GM12878 (cell line): ENCODE data around the gene USP34. TPM values are rescaled to one million over a fixed set of nuclear protein-coding genes. Genes with fewer than 3 reads are reported as not detected.

ENCODE experiments used
- ATAC-seq: fragments of 200-7000 bp; cut with Tn5 transposase; 3 replicates; pipeline ENCODE4 v1.9.1; 2020; ENCODE audit warnings: mild to moderate bottlenecking, moderate library complexity
- BruUV-seq: library from RNA; stranded (reverse); fragments of 400-500 nt; replicated peaks from 2 replicates; lab custom pipeline; 2021; lab: Mats Ljungman, UMichigan
- CTCF ChIA-PET: fragments of 300-600 bp; sonication (Branson Sonifier 250); formaldehyde crosslinking; extraction: SDS; loops from one replicate; lab custom pipeline; 2021; ENCODE audit warnings: inconsistent platforms; lab: Yijun Ruan, JAX
- POLR2A ChIA-PET: fragments of 350-600 bp; formaldehyde crosslinking; extraction: SDS; loops from one replicate; lab custom pipeline; 2021; ENCODE audit warnings: inconsistent platforms; lab: Charles Lee
- RAD21 ChIA-PET: fragments of 300-600 bp; sonication (Branson Sonifier 250); formaldehyde crosslinking; loops from one replicate; lab custom pipeline; 2023; ENCODE audit warnings: antibody characterized with exemption; ENCODE audit not compliant: unreplicated experiment; lab: Charles Lee
- SMC1A ChIA-PET: fragments of 300-600 bp; sonication (Branson Sonifier 250); formaldehyde crosslinking; loops from one replicate; lab custom pipeline; 2023; ENCODE audit not compliant: unreplicated experiment, uncharacterized antibody; lab: Charles Lee
- DNase-seq: peaks from one replicate; pipeline ENCODE4 v3.0.0-alpha.2; 2011; ENCODE audit warnings: low read depth, low spot score
- FAIRE-seq: peaks from 3 replicates; lab custom pipeline; 2011; peaks lifted over from hg19 to GRCh38; lab: Jason Lieb, UNC
- H2AFZ ChIP-seq: 2 replicates; pipeline ENCODE4 v1.6.0; 2011; ENCODE audit warnings: low read depth, low read length, control low read depth; ENCODE audit not compliant: control insufficient read depth
- H3K27ac ChIP-seq: 2 replicates; pipeline ENCODE4 v1.5.1; 2011; ENCODE audit warnings: control low read depth; ENCODE audit not compliant: control insufficient read depth, insufficient read depth
- H3K27me3 ChIP-seq, 2 experiments: replicated peaks in 1 of 2; 2 replicates each; pipeline versions ENCODE4 v1.6.0 to v1.6.1; 2011; ENCODE audit warnings: low read length in 1 of 2; ENCODE audit not compliant: control insufficient read depth in 2 of 2, insufficient read depth in 2 of 2
- H3K36me3 ChIP-seq, 2 experiments: 2 replicates each; pipeline ENCODE4 v1.5.1; 2011; ENCODE audit warnings: low read length in 1 of 2; ENCODE audit not compliant: control insufficient read depth in 2 of 2, insufficient read depth in 2 of 2
- H3K4me1 ChIP-seq: 2 replicates; pipeline ENCODE4 v1.6.1; 2011; ENCODE audit warnings: mild to moderate bottlenecking, low read length, moderate library complexity, mixed read lengths; ENCODE audit not compliant: control insufficient read depth, insufficient read depth
- H3K4me2 ChIP-seq: 2 replicates; pipeline ENCODE4 v1.6.0; 2011; ENCODE audit warnings: control low read depth; ENCODE audit not compliant: control insufficient read depth, insufficient read depth
- H3K4me3 ChIP-seq: fragments of 200-600 bp; sonication (generic); 2 replicates; pipeline ENCODE4 v1.5.1; 2016
- H3K79me2 ChIP-seq: 2 replicates; pipeline ENCODE4 v1.6.0; 2011; ENCODE audit warnings: low read length; ENCODE audit not compliant: control insufficient read depth, insufficient read depth
- H3K9ac ChIP-seq: 2 replicates; pipeline ENCODE4 v1.8.0; 2011; ENCODE audit warnings: low read length, control low read depth, mixed read lengths; ENCODE audit not compliant: control insufficient read depth, insufficient read depth
- H3K9me3 ChIP-seq: replicated peaks from 3 replicates; pipeline ENCODE4 v1.5.1; 2011; ENCODE audit warnings: mild to moderate bottlenecking, low read length; ENCODE audit not compliant: control insufficient read depth, insufficient read depth
- H4K20me1 ChIP-seq: 2 replicates; pipeline ENCODE4 v1.6.0; 2011; ENCODE audit not compliant: control insufficient read depth, insufficient read depth
- CEBPB ChIP-seq, 2 experiments: fragments of 150-350 bp in 1 of 2; IDR thresholded peaks; 2 replicates each; pipeline ENCODE4 v1.6.1; 2012 to 2014; ENCODE audit warnings: low read depth in 2 of 2, low read length in 2 of 2, borderline replicate concordance in 1 of 2, inconsistent platforms in 1 of 2
- EZH2 ChIP-seq: IDR thresholded peaks from 2 replicates; pipeline ENCODE4 v1.6.1; 2012; ENCODE audit warnings: low read depth, mild to moderate bottlenecking, control low read depth, inconsistent platforms, low read length, borderline replicate concordance; ENCODE audit not compliant: control insufficient read depth
- KDM1A ChIP-seq: fragments of 200-600 bp; sonication (generic); IDR thresholded peaks from 2 replicates; pipeline ENCODE4 v1.6.1; 2016; ENCODE audit warnings: borderline replicate concordance
- NFXL1 ChIP-seq: fragments of 450-650 bp; IDR thresholded peaks from 2 replicates; pipeline ENCODE4 v1.6.1; 2017; ENCODE audit warnings: antibody characterized with exemption, mild to moderate bottlenecking, borderline replicate concordance
- RB1 ChIP-seq: fragments of 450-650 bp; formaldehyde crosslinking; IDR thresholded peaks from 2 replicates; pipeline ENCODE4 v1.6.1; 2017; ENCODE audit warnings: mild to moderate bottlenecking, borderline replicate concordance
- SREBF1 ChIP-seq: IDR thresholded peaks from 2 replicates; pipeline ENCODE4 v1.6.1; 2012; ENCODE audit warnings: mild to moderate bottlenecking, low read length
- ZNF217 ChIP-seq: fragments of 450-650 bp; IDR thresholded peaks from 2 replicates; pipeline ENCODE4 v1.6.1; 2017; ENCODE audit warnings: antibody characterized with exemption, mild to moderate bottlenecking
- ZZZ3 ChIP-seq: IDR thresholded peaks from 2 replicates; pipeline ENCODE4 v1.6.1; 2011; ENCODE audit warnings: low read depth; ENCODE audit not compliant: control insufficient read depth, insufficient read length
- WGBS: methylation state at CpG from one replicate; pipeline ENCODE4 v1.1.6; 2016; ENCODE audit warnings: low lambda C conversion rate; ENCODE audit not compliant: insufficient replicate concordance, insufficient coverage; ENCODE audit errors: missing lambda C conversion rate; 5-methylcytosine and 5-hydroxymethylcytosine counted together
- in situ Hi-C: fragments of 300-500 bp; cut with MboI; formaldehyde crosslinking; loops from 9 replicates; pipeline ENCODE4 v1.14.3; 2018; ENCODE audit warnings: mixed read lengths
- intact Hi-C: fragments of 100-400 bp; cut with micrococcal nuclease; formaldehyde crosslinking; loops from one replicate; pipeline ENCODE4 v1.14.2; 2022; ENCODE audit not compliant: unreplicated experiment
- polyA plus RNA-seq, 11 experiments: library from polyadenylated mRNA; depleted of rRNA in 4 of 11; unstranded in 6 of 11; stranded (reverse) in 5 of 11; fragments of >200 nt; fragmentation: Nextera tagmentation in 4 of 11; fragmentation: Illumina TruSeq in 1 of 11; extraction: Ambion mirVana in 4 of 11; extraction: Trizol in 1 of 11; gene quantifications; 1 replicate in 1 of 11; 2 replicates in 10 of 11; pipeline versions ENCODE4 v1.2.1 to v1.2.3, GENCODE V29; 2011 to 2016; ENCODE audit warnings: inconsistent platforms in 2 of 11, missing spikeins in 2 of 11, low read depth in 1 of 11
- total RNA-seq, 4 experiments: library from RNA; depleted of rRNA in 3 of 4; stranded (reverse); fragments of >200 nt in 3 of 4; fragmentation: Illumina TruSeq in 1 of 4; extraction: Trizol in 1 of 4; gene quantifications; 2 replicates each; pipeline versions ENCODE4 v1.2.1 to v1.2.3, GENCODE V29; 2013 to 2021
- TF ChIP-seq, protein P1 (sequence below): fragments of 450-650 bp; formaldehyde crosslinking; IDR thresholded peaks from 2 replicates; pipeline ENCODE4 v1.4.0; 2022; ENCODE audit warnings: mild to moderate bottlenecking, moderate library complexity
- TF ChIP-seq, protein P2 (sequence below): IDR thresholded peaks from 2 replicates; pipeline ENCODE4 v1.6.1; 2011; ENCODE audit warnings: borderline replicate concordance, low read depth, mild to moderate bottlenecking, moderate library complexity, mixed read lengths, low read length; ENCODE audit not compliant: insufficient read depth; ENCODE audit errors: extremely low read length
- TF ChIP-seq, protein P3 (sequence below): fragments of 150-350 bp; IDR thresholded peaks from 2 replicates; pipeline ENCODE4 v1.6.1; 2014; ENCODE audit warnings: mild to moderate bottlenecking, low read depth, low read length
- TF ChIP-seq, protein P4 (sequence below): IDR thresholded peaks from 2 replicates; pipeline ENCODE4 v1.6.1; 2011; ENCODE audit warnings: low read depth, mild to moderate bottlenecking, low read length, moderate library complexity, borderline replicate concordance; ENCODE audit errors: extremely low read depth
- TF ChIP-seq, protein P5 (sequence below): fragments of 450-650 bp; formaldehyde crosslinking; IDR thresholded peaks from 2 replicates; pipeline ENCODE4 v1.5.0; 2022; ENCODE audit warnings: mild to moderate bottlenecking, missing genetic modification characterization

The USP34 gene
- total and polyA plus RNA-seq, 10 of the 15 experiments (the other 5 are each of a cell fraction or from before 2014, with no cell fraction given), result 26.2 to 106 (median 62.1) TPM

DNA sequence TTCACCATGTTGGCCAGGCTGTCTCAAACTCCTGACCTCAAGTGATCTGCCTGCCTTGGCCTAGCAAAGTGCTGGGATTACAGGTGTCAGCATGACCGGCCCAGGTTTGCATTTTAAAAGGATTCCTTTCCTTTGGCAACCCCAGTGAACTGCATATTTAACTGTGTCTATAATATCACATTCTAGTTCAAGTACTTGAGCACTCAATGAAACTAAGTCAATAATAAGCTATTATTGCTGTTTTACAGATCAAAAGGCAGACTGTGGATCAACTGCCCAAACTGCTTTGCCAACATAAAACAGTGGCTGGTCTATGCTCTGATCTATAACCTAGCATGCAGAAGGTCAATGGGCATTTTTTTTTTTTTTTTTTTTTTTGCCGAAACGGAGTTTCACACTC is 144.5 kb downstream of the USP34 start:
- DNase-seq (no peak), ATAC-seq (no peak), FAIRE-seq (no peak)
- ChIA-PET RAD21 (no interaction called here), POLR2A (no interaction called here), CTCF (interaction anchor here (0.6 to 0.9 kb wide), 2 partner anchors 62 to 331 kb away, joined by 3 to 4 read pairs; no protein-coding TSS in a partner anchor), SMC1A (interaction anchor here (1.1 kb wide), 1 partner anchor 9 kb away, joined by 4 read pairs; no protein-coding TSS in a partner anchor)
- no TSS peak for BruUV-seq
- no peaks in the 10 kb centered on the region for H3K79me2 ChIP-seq
- no peaks in the 10 kb centered on the region for H3K4me1 ChIP-seq
- WGBS, result 100% methylated on average over 3 of the region's 3 CpGs
- in situ Hi-C loops, result no loop called here
- no peak overlapping the region for H2AFZ ChIP-seq
- no peak overlapping the region for H3K9ac ChIP-seq
- H3K9me3 ChIP-seq, result no peaks in the 10 kb centered on the region
- intact Hi-C loops, result no loop called here
- H3K27me3 ChIP-seq, result no peaks in the 10 kb centered on the region
- no peaks in the 10 kb centered on the region for H4K20me1 ChIP-seq
- H3K4me2 ChIP-seq, result no peak overlapping the region
- H3K4me3 ChIP-seq, result no peak overlapping the region
- no peak overlapping the region for H3K27ac ChIP-seq
- peaks cover 0 to 24% of the 10 kb centered on the region in 2 experiments; a peak in 3 of 4 replicates for H3K36me3 ChIP-seq
- TF ChIP-seq ZZZ3 (no peak), EZH2 (no peak), KDM1A (no peak), RB1 (no peak), NFXL1 (no peak), ZNF217 (no peak), CEBPB (IDR thresholded peaks at IDR 0.05; ENCODE audit: borderline replicate concordance in 1 of 2, low read depth in 2 of 2, low read length in 2 of 2) (no peak), SREBF1 (no peak)
- TF ChIP-seq, protein P1, sequence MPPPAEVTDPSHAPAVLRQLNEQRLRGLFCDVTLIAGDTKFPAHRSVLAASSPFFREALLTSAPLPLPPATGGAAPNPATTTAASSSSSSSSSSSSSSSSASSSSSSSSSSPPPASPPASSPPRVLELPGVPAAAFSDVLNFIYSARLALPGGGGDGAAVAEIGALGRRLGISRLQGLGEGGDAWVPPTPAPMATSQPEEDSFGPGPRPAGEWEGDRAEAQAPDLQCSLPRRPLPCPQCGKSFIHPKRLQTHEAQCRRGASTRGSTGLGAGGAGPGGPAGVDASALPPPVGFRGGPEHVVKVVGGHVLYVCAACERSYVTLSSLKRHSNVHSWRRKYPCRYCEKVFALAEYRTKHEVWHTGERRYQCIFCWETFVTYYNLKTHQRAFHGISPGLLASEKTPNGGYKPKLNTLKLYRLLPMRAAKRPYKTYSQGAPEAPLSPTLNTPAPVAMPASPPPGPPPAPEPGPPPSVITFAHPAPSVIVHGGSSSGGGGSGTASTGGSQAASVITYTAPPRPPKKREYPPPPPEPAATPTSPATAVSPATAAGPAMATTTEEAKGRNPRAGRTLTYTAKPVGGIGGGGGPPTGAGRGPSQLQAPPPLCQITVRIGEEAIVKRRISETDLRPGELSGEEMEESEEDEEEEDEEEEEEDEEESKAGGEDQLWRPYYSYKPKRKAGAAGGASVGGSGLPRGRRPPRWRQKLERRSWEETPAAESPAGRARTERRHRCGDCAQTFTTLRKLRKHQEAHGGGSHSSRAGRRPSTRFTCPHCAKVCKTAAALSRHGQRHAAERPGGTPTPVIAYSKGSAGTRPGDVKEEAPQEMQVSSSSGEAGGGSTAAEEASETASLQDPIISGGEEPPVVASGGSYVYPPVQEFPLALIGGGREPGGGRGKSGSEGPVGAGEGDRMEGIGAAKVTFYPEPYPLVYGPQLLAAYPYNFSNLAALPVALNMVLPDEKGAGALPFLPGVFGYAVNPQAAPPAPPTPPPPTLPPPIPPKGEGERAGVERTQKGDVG (CRISPR knock-in tag), result no peak
- TF ChIP-seq, protein P2, sequence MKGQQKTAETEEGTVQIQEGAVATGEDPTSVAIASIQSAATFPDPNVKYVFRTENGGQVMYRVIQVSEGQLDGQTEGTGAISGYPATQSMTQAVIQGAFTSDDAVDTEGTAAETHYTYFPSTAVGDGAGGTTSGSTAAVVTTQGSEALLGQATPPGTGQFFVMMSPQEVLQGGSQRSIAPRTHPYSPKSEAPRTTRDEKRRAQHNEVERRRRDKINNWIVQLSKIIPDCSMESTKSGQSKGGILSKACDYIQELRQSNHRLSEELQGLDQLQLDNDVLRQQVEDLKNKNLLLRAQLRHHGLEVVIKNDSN, result no peak
- TF ChIP-seq, protein P3, sequence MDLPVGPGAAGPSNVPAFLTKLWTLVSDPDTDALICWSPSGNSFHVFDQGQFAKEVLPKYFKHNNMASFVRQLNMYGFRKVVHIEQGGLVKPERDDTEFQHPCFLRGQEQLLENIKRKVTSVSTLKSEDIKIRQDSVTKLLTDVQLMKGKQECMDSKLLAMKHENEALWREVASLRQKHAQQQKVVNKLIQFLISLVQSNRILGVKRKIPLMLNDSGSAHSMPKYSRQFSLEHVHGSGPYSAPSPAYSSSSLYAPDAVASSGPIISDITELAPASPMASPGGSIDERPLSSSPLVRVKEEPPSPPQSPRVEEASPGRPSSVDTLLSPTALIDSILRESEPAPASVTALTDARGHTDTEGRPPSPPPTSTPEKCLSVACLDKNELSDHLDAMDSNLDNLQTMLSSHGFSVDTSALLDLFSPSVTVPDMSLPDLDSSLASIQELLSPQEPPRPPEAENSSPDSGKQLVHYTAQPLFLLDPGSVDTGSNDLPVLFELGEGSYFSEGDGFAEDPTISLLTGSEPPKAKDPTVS, result no peak
- TF ChIP-seq, protein P4, sequence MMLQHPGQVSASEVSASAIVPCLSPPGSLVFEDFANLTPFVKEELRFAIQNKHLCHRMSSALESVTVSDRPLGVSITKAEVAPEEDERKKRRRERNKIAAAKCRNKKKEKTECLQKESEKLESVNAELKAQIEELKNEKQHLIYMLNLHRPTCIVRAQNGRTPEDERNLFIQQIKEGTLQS, result no peak
- TF ChIP-seq, protein P5, sequence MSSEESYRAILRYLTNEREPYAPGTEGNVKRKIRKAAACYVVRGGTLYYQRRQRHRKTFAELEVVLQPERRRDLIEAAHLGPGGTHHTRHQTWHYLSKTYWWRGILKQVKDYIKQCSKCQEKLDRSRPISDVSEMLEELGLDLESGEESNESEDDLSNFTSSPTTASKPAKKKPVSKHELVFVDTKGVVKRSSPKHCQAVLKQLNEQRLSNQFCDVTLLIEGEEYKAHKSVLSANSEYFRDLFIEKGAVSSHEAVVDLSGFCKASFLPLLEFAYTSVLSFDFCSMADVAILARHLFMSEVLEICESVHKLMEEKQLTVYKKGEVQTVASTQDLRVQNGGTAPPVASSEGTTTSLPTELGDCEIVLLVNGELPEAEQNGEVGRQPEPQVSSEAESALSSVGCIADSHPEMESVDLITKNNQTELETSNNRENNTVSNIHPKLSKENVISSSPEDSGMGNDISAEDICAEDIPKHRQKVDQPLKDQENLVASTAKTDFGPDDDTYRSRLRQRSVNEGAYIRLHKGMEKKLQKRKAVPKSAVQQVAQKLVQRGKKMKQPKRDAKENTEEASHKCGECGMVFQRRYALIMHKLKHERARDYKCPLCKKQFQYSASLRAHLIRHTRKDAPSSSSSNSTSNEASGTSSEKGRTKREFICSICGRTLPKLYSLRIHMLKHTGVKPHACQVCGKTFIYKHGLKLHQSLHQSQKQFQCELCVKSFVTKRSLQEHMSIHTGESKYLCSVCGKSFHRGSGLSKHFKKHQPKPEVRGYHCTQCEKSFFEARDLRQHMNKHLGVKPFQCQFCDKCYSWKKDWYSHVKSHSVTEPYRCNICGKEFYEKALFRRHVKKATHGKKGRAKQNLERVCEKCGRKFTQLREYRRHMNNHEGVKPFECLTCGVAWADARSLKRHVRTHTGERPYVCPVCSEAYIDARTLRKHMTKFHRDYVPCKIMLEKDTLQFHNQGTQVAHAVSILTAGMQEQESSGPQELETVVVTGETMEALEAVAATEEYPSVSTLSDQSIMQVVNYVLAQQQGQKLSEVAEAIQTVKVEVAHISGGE, result no peak
